Pancreas (tissue), 10 donors: ENCODE data around the gene TMA7. TPM values are rescaled to one million over a fixed set of nuclear protein-coding genes. Genes with fewer than 3 reads are reported as not detected.

ENCODE experiments used
- ATAC-seq, 4 donors: fragments of 200-7000 bp; cut with Tn5 transposase; one replicate each; pipeline versions ENCODE4 v1.8.0 to v1.9.1; 2020; ENCODE audit warnings: mild to moderate bottlenecking in 4 of 4, moderate library complexity in 4 of 4
- DNase-seq, 6 donors: peaks; one replicate each; pipeline ENCODE4 v3.0.0-alpha.2; 2020
- FAIRE-seq: peaks from 2 replicates; lab custom pipeline; 2012; peaks lifted over from hg19 to GRCh38; lab: Jason Lieb, UNC
- H3K27ac ChIP-seq, 4 donors: fragments of 200-600 bp; sonication (generic); 1 replicate in 3 of 4; 2 replicates in 1 of 4; pipeline versions ENCODE4 v1.5.0 to v1.8.0; 2020
- H3K27me3 ChIP-seq, 4 donors: fragments of 200-600 bp; one replicate each; pipeline ENCODE4 v1.8.0; 2021
- H3K36me3 ChIP-seq, 3 donors: fragments of 200-600 bp; sonication (generic) in 1 of 3; one replicate each; pipeline versions ENCODE4 v1.5.0 to v1.8.0; 2020 to 2021
- H3K4me1 ChIP-seq, 3 donors: fragments of 200-600 bp; one replicate each; pipeline ENCODE4 v1.8.0; 2021
- H3K4me3 ChIP-seq, 4 donors: fragments of 200-600 bp; sonication (generic) in 2 of 4; one replicate each; pipeline versions ENCODE4 v1.5.0 to v1.8.0; 2020 to 2021
- H3K9me3 ChIP-seq, 4 donors: fragments of 200-600 bp; one replicate each; pipeline ENCODE4 v1.8.0; 2021
- WGBS, 2 donors: extraction: QIAGEN DNeasy Blood & Tissue Kit; methylation state at CpG; one replicate each; pipeline ENCODE4 v1.1.7; 2013; 5-methylcytosine and 5-hydroxymethylcytosine counted together
- intact Hi-C, 3 donors: fragments of 100-400 bp; cut with DNase I; formaldehyde crosslinking; loops; one replicate each; pipeline versions ENCODE4 v1.11.1 to v1.14.2; 2022
- polyA plus RNA-seq, 2 donors: library from polyadenylated mRNA; stranded (reverse); fragments of 200-250 nt; gene quantifications; one replicate each; pipeline ENCODE4 v1.2.3, GENCODE V29; 2013
- total RNA-seq, 6 donors: library from RNA; stranded (reverse); fragmentation: NEBNext Ultra II Directional in 4 of 6; extraction: Animal tissue kit (Norgen Biotek cat#: 25700) in 4 of 6; gene quantifications; one replicate each; pipeline versions ENCODE4 v1.2.1 to v1.2.4, GENCODE V29; 2021 to 2023
- TF ChIP-seq, protein P1 (sequence below), 4 donors: fragments of 200-600 bp; sonication (generic) in 3 of 4; IDR thresholded peaks; one replicate each; pipeline versions ENCODE4 v1.5.0 to v1.8.0; 2021; ENCODE audit warnings: antibody characterized with exemption in 4 of 4
- donor health status: healthy with polysubstance abuse.
- donor health status: DM: no; HTN: no; CAD: no; lungs with moderate emphysema.
- donor health status: DM: no; HTN: no; CAD: no.
- donor health status: control.
- donor health status: control.
- donor health status: Bipolar disorder and iron deficiency.
- donor health status: DM: yes; HTN: yes; CAD: no.
- donor health status: DM: no; HTN: no; CAD: no.
- donor health status: DM: no; HTN: no; CAD: no.
- donor health status: DM: yes; HTN: yes; CAD: no.

Gene TMA7
- total RNA-seq (10 to 100 TPM; 59.0 to 83.8 (median 68.0) TPM), polyA plus RNA-seq (100 to 1,000 TPM; 278 to 320 TPM)

DNA sequence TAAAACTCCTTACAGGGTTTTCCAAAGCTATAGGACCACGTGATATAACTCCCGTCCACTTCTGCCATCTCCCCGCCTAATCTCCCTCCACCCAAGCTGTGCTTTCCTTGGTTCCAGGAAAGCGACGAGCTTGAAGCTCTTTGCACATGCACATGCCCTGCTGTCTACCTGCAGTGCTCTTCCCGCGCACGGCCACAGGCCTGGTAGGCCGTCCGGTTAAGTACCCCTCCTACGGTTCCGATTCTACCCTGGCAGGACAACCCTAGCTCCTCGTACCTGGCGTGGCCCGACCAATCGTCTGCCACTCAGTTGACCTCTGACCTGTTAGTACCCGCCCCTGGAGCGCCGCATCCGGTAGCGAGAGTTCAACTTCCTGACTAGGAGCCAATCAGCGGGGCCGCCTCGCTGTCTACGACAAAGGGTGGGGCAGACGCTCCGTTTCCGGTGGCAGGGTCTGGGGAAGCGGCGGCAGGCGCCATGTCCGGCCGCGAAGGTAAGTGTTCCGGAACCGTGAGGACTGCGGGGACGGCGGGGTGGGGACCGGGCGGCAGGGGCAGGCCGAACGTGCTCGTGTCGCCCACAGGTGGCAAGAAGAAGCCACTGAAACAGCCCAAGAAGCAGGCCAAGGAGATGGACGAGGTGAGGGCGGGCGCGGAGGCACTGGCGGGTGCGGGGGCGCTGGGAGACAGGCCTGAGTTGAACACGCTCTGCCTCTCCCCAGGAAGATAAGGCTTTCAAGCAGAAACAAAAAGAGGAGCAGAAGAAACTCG is at the start of gene TMA7, which contains the start of gene CCDC51:
TSS of gene TMA7 (plus strand) at position 438 of the 770 bp plus-strand sequence. CDS start at position 478, 40 bp downstream.
TSS of gene CCDC51 (minus strand) at position 300 of the 770 bp plus-strand sequence. CDS start 4,991 bp downstream, outside the sequence.
- no peaks in the 10 kb centered on the region for H3K27me3 ChIP-seq
- H3K4me3 ChIP-seq = peak within 1 kb of the TSS; percentile 53 to 75 (median 68)
- DNase-seq (peak; percentile 98 to 100 (median 98)), FAIRE-seq (peak; percentile 88), ATAC-seq (peak; percentile 94 to 99 (median 96))
- intact Hi-C loops = loop anchor here (5.0 to 10.0 kb wide), 3 partner anchors 38 to 168 kb away; no protein-coding TSS in a partner anchor
- H3K4me1 ChIP-seq = peaks cover 8 to 13% (median 13%) of the 10 kb centered on the region in 3 donors
- WGBS, 2 donors = 0 to 1% methylated on average over 54 of the region's 54 CpGs
- H3K36me3 ChIP-seq = peaks cover 0 to 4% (median 0%) of the 10 kb centered on the region in 3 donors
- TF ChIP-seq, protein P1, sequence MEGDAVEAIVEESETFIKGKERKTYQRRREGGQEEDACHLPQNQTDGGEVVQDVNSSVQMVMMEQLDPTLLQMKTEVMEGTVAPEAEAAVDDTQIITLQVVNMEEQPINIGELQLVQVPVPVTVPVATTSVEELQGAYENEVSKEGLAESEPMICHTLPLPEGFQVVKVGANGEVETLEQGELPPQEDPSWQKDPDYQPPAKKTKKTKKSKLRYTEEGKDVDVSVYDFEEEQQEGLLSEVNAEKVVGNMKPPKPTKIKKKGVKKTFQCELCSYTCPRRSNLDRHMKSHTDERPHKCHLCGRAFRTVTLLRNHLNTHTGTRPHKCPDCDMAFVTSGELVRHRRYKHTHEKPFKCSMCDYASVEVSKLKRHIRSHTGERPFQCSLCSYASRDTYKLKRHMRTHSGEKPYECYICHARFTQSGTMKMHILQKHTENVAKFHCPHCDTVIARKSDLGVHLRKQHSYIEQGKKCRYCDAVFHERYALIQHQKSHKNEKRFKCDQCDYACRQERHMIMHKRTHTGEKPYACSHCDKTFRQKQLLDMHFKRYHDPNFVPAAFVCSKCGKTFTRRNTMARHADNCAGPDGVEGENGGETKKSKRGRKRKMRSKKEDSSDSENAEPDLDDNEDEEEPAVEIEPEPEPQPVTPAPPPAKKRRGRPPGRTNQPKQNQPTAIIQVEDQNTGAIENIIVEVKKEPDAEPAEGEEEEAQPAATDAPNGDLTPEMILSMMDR (IDR thresholded peaks at IDR 0.05) = no peak
- H3K27ac ChIP-seq = peak within 1 kb of the TSS; percentile 65 to 81 (median 74)
- H3K9me3 ChIP-seq = no peaks in the 10 kb centered on the region

DNA sequence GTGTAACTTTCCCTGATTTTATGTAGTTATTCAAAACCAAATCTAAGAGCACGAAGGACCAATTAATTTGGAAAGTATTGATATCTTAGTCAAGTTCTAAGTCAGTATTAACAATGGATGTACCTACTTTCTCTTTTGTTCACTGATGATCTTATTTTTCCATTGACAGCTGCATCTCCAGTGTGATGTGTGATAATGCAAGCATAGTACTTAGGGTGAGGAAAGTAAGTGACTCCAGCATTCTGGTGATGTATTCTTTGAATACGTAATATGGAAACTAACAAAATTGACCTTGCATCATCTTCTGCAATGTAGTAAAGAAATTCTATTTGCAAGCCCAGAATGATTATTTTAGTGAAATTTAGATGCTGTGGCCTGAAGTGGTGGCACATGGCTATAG is 45.7 kb upstream of the TMA7 start:
- no peaks in the 10 kb centered on the region for H3K9me3 ChIP-seq
- no peak for DNase-seq
- no peaks in the 10 kb centered on the region for H3K27me3 ChIP-seq
- H3K4me1 ChIP-seq = peaks cover 5 to 6% (median 5%) of the 10 kb centered on the region in 3 donors
- H3K36me3 ChIP-seq = peaks cover 0 to 5% (median 0%) of the 10 kb centered on the region in 3 donors
- intact Hi-C loops = loop anchor here in 1 of 3 donors (10.0 kb wide), 1 partner anchor 120 kb away; no protein-coding TSS in a partner anchor
- FAIRE-seq = no peak
- TF ChIP-seq, protein P1 (IDR thresholded peaks at IDR 0.05) = no peak
- H3K27ac ChIP-seq = no peak overlapping the region
- H3K4me3 ChIP-seq = no peak overlapping the region
- ATAC-seq = no peak
- WGBS, 2 donors = 90 to 95% methylated on average over 2 of the region's 2 CpGs

DNA sequence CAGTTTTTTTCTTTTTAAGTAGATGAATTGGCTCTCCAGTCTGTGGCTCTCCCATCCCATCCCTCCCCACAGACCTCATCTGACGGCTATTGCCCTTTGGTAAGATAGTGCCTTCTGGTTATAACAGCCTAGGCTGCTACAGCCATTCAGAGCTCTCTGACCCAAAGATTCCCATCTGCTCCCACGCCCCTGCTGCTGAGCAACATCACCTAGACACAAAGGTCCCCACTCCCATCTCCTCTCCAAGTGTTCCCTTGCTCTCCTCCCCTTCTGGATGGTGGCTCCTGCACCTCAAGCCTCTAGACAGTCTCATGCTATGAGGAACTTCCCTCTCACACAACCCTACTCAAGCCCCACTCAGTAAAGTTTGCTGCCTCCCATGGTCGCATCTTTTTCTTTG is 44.3 kb upstream of the TMA7 start:
- H3K27me3 ChIP-seq = no peaks in the 10 kb centered on the region
- no peak overlapping the region for H3K27ac ChIP-seq
- intact Hi-C loops = loop anchor here in 1 of 3 donors (10.0 kb wide), 1 partner anchor 121 kb away; no protein-coding TSS in a partner anchor
- no peak for ATAC-seq
- H3K4me1 ChIP-seq = peaks cover 5 to 11% (median 11%) of the 10 kb centered on the region in 3 donors
- no peak overlapping the region for H3K4me3 ChIP-seq
- whole genome bisulfite sequencing, 2 donors = 77 to 81% methylated on average over 3 of the region's 3 CpGs
- TF ChIP-seq, protein P1 (IDR thresholded peaks at IDR 0.05) = no peak
- H3K9me3 ChIP-seq = no peaks in the 10 kb centered on the region
- peak in 1 of 6 donors; percentile 12 for DNase-seq
- peaks cover 0 to 5% (median 0%) of the 10 kb centered on the region in 3 donors for H3K36me3 ChIP-seq
- FAIRE-seq = no peak

DNA sequence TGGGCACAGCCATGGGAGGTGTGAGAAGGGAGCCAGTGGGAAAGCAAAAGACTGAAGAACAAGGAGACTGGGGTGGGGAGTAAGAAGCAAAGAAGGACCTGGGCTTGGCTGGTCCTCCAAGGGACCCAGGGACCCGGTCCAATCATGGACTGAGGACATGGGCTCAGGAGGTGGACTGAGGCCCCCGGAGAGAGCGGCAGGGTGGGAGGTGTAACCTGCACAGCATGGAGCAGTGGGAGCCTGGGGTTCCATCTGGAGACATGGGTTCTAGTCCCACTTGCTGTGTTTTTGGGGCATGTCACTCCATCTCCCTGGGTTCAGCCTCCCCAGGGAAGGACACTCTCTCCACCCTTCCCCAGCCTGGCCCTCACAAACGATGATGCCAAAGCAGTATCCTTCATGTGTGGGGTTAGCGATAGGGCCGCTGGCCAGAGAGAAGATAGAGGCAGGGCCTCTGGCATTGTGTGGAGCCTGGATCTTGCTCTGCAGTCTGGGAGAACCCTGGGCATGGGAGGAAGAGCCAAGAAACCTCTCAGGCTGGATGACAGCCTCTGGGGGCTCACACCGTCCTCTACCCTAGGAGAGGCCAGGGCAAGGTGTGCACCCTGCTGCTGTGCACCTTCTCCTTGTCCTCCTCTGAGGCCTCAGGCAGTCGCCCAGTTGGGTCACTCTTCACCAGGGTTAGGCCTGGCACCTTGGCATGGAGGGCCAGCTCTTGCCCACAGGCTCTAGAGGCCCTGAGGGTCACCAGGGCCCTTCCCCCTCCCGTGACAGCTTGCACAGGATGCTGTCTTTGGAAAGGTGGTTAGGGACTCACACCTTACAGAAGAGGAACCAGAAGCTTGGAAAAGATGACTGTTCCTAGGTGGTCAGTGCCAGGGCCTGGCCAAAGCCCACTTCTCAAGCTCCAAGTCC is 42.0 kb upstream of the TMA7 start:
- intact Hi-C loops = loop anchor here in 1 of 3 donors (10.0 kb wide), 1 partner anchor 123 kb away; no protein-coding TSS in a partner anchor
- ATAC-seq = no peak
- DNase-seq = peak in 5 of 6 donors; percentile 12 to 59 (median 22)

More for the DNA sequence above, 42.0 kb upstream of the TMA7 start:
- peaks cover 0 to 5% (median 0%) of the 10 kb centered on the region in 3 donors for H3K36me3 ChIP-seq
- H3K27me3 ChIP-seq = no peaks in the 10 kb centered on the region
- no peak overlapping the region for H3K27ac ChIP-seq
- 73 to 76% methylated on average over 9 of the region's 9 CpGs for WGBS, 2 donors
- H3K4me3 ChIP-seq = no peak overlapping the region
- H3K4me1 ChIP-seq = peaks cover 5 to 11% (median 11%) of the 10 kb centered on the region in 3 donors
- no peak for FAIRE-seq
- TF ChIP-seq, protein P1 (IDR thresholded peaks at IDR 0.05) = no peak
- no peaks in the 10 kb centered on the region for H3K9me3 ChIP-seq
